HG03378 (cell line): ENCODE data around the gene COL25A1.

Experiments used
- ATAC-seq: cut with Tn5 transposase; IDR thresholded peaks from one replicate; pipeline ENCODE4 v1.9.1; 2021; ENCODE audit warnings: mild to moderate bottlenecking, moderate library complexity; ENCODE audit not compliant: unreplicated experiment

Gene COL25A1

GRCh38 chr4:108833046-108833445 is 469.4 kb downstream of the COL25A1 start:
- ATAC-seq: no peak

- no peak for ATAC-seq
These were observed 470.6 kb downstream of the COL25A1 start for GRCh38 chr4:108831886-108832285.

- ATAC-seq: no peak
These were observed 471.2 kb downstream of the COL25A1 start for GRCh38 chr4:108831291-108831690.

- ATAC-seq: peak; percentile 86
These were observed 471.8 kb downstream of the COL25A1 start for GRCh38 chr4:108830509-108831244.

GRCh38 chr4:108829966-108830492 is 472.4 kb downstream of the COL25A1 start:
- no peak for ATAC-seq

- no peak for ATAC-seq
These were observed 473.8 kb downstream of the COL25A1 start for GRCh38 chr4:108828620-108829019.

- ATAC-seq: no peak
These were observed 476.7 kb downstream of the COL25A1 start for GRCh38 chr4:108825737-108826136.

GRCh38 chr4:108821351-108821930 is 481.0 kb downstream of the COL25A1 start:
- no peak for ATAC-seq

- no peak for ATAC-seq
These were observed 481.7 kb downstream of the COL25A1 start for GRCh38 chr4:108820492-108821350.

GRCh38 chr4:108814326-108814725 is 488.1 kb downstream of the COL25A1 start:
- no peak for ATAC-seq

- ATAC-seq: no peak
These were observed 489.2 kb downstream of the COL25A1 start for GRCh38 chr4:108813261-108813660.

GRCh38 chr4:108811486-108811885 is 491.0 kb downstream of the COL25A1 start:
- no peak for ATAC-seq

- ATAC-seq: no peak
These were observed 492.4 kb downstream of the COL25A1 start for GRCh38 chr4:108810087-108810486.

GRCh38 chr4:108804648-108805273 is 497.7 kb downstream of the COL25A1 start:
- no peak for ATAC-seq

- ATAC-seq: no peak
These were observed 503.2 kb downstream of the COL25A1 start for GRCh38 chr4:108799306-108799705.

- no peak for ATAC-seq
These were observed 506.3 kb downstream of the COL25A1 start for GRCh38 chr4:108796173-108796572.

GRCh38 chr4:108795733-108796132 is 506.7 kb downstream of the COL25A1 start:
- ATAC-seq: no peak

GRCh38 chr4:108794136-108794535 is 508.3 kb downstream of the COL25A1 start:
- ATAC-seq: no peak

- ATAC-seq: no peak
These were observed 509.0 kb downstream of the COL25A1 start for GRCh38 chr4:108793415-108793814.

GRCh38 chr4:108788731-108789130 is 513.7 kb downstream of the COL25A1 start:
- ATAC-seq: no peak

- ATAC-seq: no peak
These were observed 514.7 kb downstream of the COL25A1 start for GRCh38 chr4:108787724-108788123.
